GM18511 (cell line): Measurements from ENCODE around the gene PCLAF.
"Not testable (repeated sequence)": the region's sequence is repeated elsewhere in the genome, so short reads cannot be mapped to it uniquely, and the experiment has no call there.

Source experiments
- ATAC-seq: cut with Tn5 transposase; IDR thresholded peaks from one replicate; pipeline ENCODE4 v1.9.1; 2021; ENCODE audit warnings: mild to moderate bottlenecking, moderate library complexity; ENCODE audit not compliant: unreplicated experiment

PCLAF gene

GRCh38 chr15:64381000-64381751 lies at the start of gene PCLAF:
Gene PCLAF (minus strand): TSS chr15:64381441. CDS start chr15:64381371, 70 bp downstream.
- ATAC-seq = peak; percentile 99

GRCh38 chr15:64430000-64430735 lies 48.9 kb upstream of the PCLAF start:
- ATAC-seq = no peak

- ATAC-seq = no peak
These were observed 48.2 kb upstream of the PCLAF start for GRCh38 chr15:64429448-64429847.

- ATAC-seq = no peak
These were observed 45.7 kb upstream of the PCLAF start for GRCh38 chr15:64426845-64427465.

- no peak for ATAC-seq
These were observed 44.0 kb upstream of the PCLAF start for GRCh38 chr15:64425221-64425620.

GRCh38 chr15:64423970-64424369 lies 42.7 kb upstream of the PCLAF start:
- no peak for ATAC-seq

GRCh38 chr15:64422697-64423096 lies 41.5 kb upstream of the PCLAF start:
- no peak for ATAC-seq

- ATAC-seq = no peak
These were observed 31.0 kb upstream of the PCLAF start for GRCh38 chr15:64412216-64412615.

GRCh38 chr15:64400583-64400982 lies 19.3 kb upstream of the PCLAF start:
- ATAC-seq = no peak

- no peak for ATAC-seq
These were observed 17.3 kb upstream of the PCLAF start for GRCh38 chr15:64398575-64398974.

- ATAC-seq = no peak
These were observed 15.5 kb upstream of the PCLAF start for GRCh38 chr15:64396789-64397188.

- not testable (repeated sequence) for ATAC-seq
These were observed 11.2 kb upstream of the PCLAF start for GRCh38 chr15:64392471-64392870.

- ATAC-seq = no peak
These were observed 7.8 kb upstream of the PCLAF start for GRCh38 chr15:64389036-64389435.

GRCh38 chr15:64387562-64388168 lies 6.4 kb upstream of the PCLAF start, which contains the start of gene TRIP4:
Gene TRIP4 (plus strand): TSS chr15:64387836. CDS start chr15:64387864, 28 bp downstream.
- ATAC-seq = peak; percentile 99

GRCh38 chr15:64386291-64386690 lies 5.0 kb upstream of the PCLAF start:
- no peak for ATAC-seq

GRCh38 chr15:64383760-64384159 lies 2.5 kb upstream of the PCLAF start:
- no peak for ATAC-seq

GRCh38 chr15:64380130-64380870 lies 941 bp downstream of the PCLAF start:
- not testable (repeated sequence) for ATAC-seq

- ATAC-seq = no peak
These were observed 1.9 kb downstream of the PCLAF start for GRCh38 chr15:64379216-64379960.

GRCh38 chr15:64373360-64373759 lies 7.9 kb downstream of the PCLAF start:
- no peak for ATAC-seq

GRCh38 chr15:64371383-64371782 lies 9.9 kb downstream of the PCLAF start:
- ATAC-seq = not testable (repeated sequence)
